Measurements from ENCODE around the gene PAQR6. TPM values are rescaled to one million over a fixed set of nuclear protein-coding genes. Genes with fewer than 3 reads are reported as not detected.
A peak's percentile ranks its signal among the peaks of the same experiment; 100 is the strongest.

PAQR6 gene
- total RNA-seq, 1 experiment from 2014 or later: 15.8 TPM

DNA sequence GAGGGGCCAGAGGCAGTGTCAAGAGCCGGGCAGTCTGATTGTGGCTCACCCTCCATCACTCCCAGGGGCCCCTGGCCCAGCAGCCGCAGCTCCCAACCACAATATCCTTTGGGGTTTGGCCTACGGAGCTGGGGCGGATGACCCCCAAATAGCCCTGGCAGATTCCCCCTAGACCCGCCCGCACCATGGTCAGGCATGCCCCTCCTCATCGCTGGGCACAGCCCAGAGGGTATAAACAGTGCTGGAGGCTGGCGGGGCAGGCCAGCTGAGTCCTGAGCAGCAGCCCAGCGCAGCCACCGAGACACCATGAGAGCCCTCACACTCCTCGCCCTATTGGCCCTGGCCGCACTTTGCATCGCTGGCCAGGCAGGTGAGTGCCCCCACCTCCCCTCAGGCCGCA, 5.9 kb downstream of the PAQR6 start, which contains the start of gene BGLAP:
Gene BGLAP (plus strand): TSS at position 259 of the 400 bp plus-strand sequence. CDS start 48 bp downstream, at position 307.
- H3K27me3 ChIP-seq (ENCODE audit: insufficient read depth, low read length): no peaks in the 10 kb centered on the region
- H3K23ac ChIP-seq (ENCODE audit: insufficient read length, low read depth, low read length): no peak within 1 kb of the TSS
- DNase-seq: no peak
- no peak within 1 kb of the TSS for H2BK12ac ChIP-seq (ENCODE audit: insufficient read length, low read depth, low read length)
- no peak within 1 kb of the TSS for H3K27ac ChIP-seq (ENCODE audit: insufficient read length, low read depth, low read length)
- H3K4me1 ChIP-seq (ENCODE audit: insufficient read depth, low read length): no peaks in the 10 kb centered on the region
- H3K9ac ChIP-seq (ENCODE audit: extremely low read depth, insufficient read length, low read length): no peak within 1 kb of the TSS
- H3K9me3 ChIP-seq (ENCODE audit: control insufficient read depth, low read depth, low read length): no peaks in the 10 kb centered on the region
- H2AK5ac ChIP-seq (ENCODE audit: insufficient read length, low read length): no peak within 1 kb of the TSS
- no peak within 1 kb of the TSS for H4K5ac ChIP-seq (ENCODE audit: insufficient read length, low read depth, low read length)
- H3T11ph ChIP-seq (ENCODE audit: low read length): no peak within 1 kb of the TSS
- no peak within 1 kb of the TSS for H4K91ac ChIP-seq (ENCODE audit: insufficient read length, low read depth, low read length)
- no peak within 1 kb of the TSS for H4K8ac ChIP-seq (replicated peaks; ENCODE audit: insufficient read length, low read depth, low read length)
- peaks cover 3% of the 10 kb centered on the region for H3K23me2 ChIP-seq (ENCODE audit: insufficient read length, low read depth, low read length, poor library complexity, severe bottlenecking)
- TF ChIP-seq, protein P1, sequence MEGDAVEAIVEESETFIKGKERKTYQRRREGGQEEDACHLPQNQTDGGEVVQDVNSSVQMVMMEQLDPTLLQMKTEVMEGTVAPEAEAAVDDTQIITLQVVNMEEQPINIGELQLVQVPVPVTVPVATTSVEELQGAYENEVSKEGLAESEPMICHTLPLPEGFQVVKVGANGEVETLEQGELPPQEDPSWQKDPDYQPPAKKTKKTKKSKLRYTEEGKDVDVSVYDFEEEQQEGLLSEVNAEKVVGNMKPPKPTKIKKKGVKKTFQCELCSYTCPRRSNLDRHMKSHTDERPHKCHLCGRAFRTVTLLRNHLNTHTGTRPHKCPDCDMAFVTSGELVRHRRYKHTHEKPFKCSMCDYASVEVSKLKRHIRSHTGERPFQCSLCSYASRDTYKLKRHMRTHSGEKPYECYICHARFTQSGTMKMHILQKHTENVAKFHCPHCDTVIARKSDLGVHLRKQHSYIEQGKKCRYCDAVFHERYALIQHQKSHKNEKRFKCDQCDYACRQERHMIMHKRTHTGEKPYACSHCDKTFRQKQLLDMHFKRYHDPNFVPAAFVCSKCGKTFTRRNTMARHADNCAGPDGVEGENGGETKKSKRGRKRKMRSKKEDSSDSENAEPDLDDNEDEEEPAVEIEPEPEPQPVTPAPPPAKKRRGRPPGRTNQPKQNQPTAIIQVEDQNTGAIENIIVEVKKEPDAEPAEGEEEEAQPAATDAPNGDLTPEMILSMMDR (conservative IDR thresholded peaks at IDR 0.05): no peak
- Mint-ChIP-seq H3K27ac (peak within 1 kb of the TSS; percentile 55 to 80 (median 64); a peak in 3 of 7 replicates), H3K9me3 (no peaks in the 10 kb centered on the region), H3K36me3 (ENCODE audit: insufficient read depth in 1 of 3, low read depth in 3 of 3) (peaks cover 10 to 33% (median 29%) of the 10 kb centered on the region in 3 experiments; a peak in 6 of 7 replicates), H3K4me1 (peaks cover 2 to 6% of the 10 kb centered on the region in 2 experiments), H3K27me3 (ENCODE audit: low read depth) (peaks cover 4% of the 10 kb centered on the region; the same call in 1 of the 2 replicates), H3K4me3 (no peak within 1 kb of the TSS)
- H2BK15ac ChIP-seq (ENCODE audit: low read depth, low read length): no peak within 1 kb of the TSS
- H2AFZ ChIP-seq (ENCODE audit: low read length): no peak within 1 kb of the TSS
- H3K18ac ChIP-seq (ENCODE audit: insufficient read length, low read depth, low read length): no peak within 1 kb of the TSS
- no peak within 1 kb of the TSS for H2BK5ac ChIP-seq (ENCODE audit: insufficient read length, low read length)
- H3K79me1 ChIP-seq (ENCODE audit: insufficient read depth, low read depth, low read length, poor library complexity, severe bottlenecking): no peaks in the 10 kb centered on the region
- WGBS (ENCODE audit: extremely low coverage, insufficient read length, low lambda C conversion rate): no CpG with 5 or more reads among the region's 14 CpGs
- H3K4me2 ChIP-seq (ENCODE audit: insufficient read depth, insufficient read length, low read length): no peak within 1 kb of the TSS
- H4K20me1 ChIP-seq (ENCODE audit: control insufficient read depth, insufficient read depth, insufficient read length): no peaks in the 10 kb centered on the region
- H2BK120ac ChIP-seq (ENCODE audit: low read depth, low read length, poor library complexity, severe bottlenecking): no peak within 1 kb of the TSS
- H2BK20ac ChIP-seq (ENCODE audit: low read depth, low read length, poor library complexity, severe bottlenecking): no peak within 1 kb of the TSS
- H3K79me2 ChIP-seq (ENCODE audit: insufficient read depth, low read length): no peaks in the 10 kb centered on the region
- H3K14ac ChIP-seq (ENCODE audit: insufficient read depth, low read length): no peak within 1 kb of the TSS
- H3K4ac ChIP-seq (ENCODE audit: low read depth, low read length): no peak within 1 kb of the TSS
- no peak within 1 kb of the TSS for H3K56ac ChIP-seq (ENCODE audit: insufficient read length, low read depth, low read length)
